Inflammatory macrophage (primary cell): ENCODE measurements around the gene NUBPL.
"Not testable (repeated sequence)": the region's sequence is repeated elsewhere in the genome, so short reads cannot be mapped to it uniquely, and the experiment has no call there.

ENCODE experiments used
- DNase-seq, 2 donors: peaks; one replicate each; pipeline ENCODE4 v3.0.0-alpha.2; 2020 to 2022

The NUBPL gene

GRCh38 chr14:31746326-31746725, 185.1 kb downstream of the NUBPL start:
- no peak for DNase-seq

GRCh38 chr14:31749275-31749674, 188.1 kb downstream of the NUBPL start:
- DNase-seq = no peak

- DNase-seq = not testable (repeated sequence)
These were observed 189.8 kb downstream of the NUBPL start for GRCh38 chr14:31751047-31751446.

GRCh38 chr14:31752867-31753661, 191.9 kb downstream of the NUBPL start:
- DNase-seq = peak in 1 of 2 donors; percentile 8

GRCh38 chr14:31758941-31759340, 197.7 kb downstream of the NUBPL start:
- DNase-seq = no peak

GRCh38 chr14:31760277-31760676, 199.1 kb downstream of the NUBPL start:
- DNase-seq = no peak

- DNase-seq = no peak
These were observed 200.1 kb downstream of the NUBPL start for GRCh38 chr14:31761325-31761724.

- DNase-seq = no peak
These were observed 201.8 kb downstream of the NUBPL start for GRCh38 chr14:31763041-31763440.

GRCh38 chr14:31766315-31766892, 205.2 kb downstream of the NUBPL start:
- DNase-seq = no peak

- DNase-seq = no peak
These were observed 207.2 kb downstream of the NUBPL start for GRCh38 chr14:31768355-31768754.

GRCh38 chr14:31770271-31770670, 209.1 kb downstream of the NUBPL start:
- DNase-seq = peak; percentile 89 to 94

- no peak for DNase-seq
These were observed 213.4 kb downstream of the NUBPL start for GRCh38 chr14:31774567-31774966.

- DNase-seq = no peak
These were observed 216.1 kb downstream of the NUBPL start for GRCh38 chr14:31777312-31777711.

GRCh38 chr14:31781578-31781977, 220.4 kb downstream of the NUBPL start:
- no peak for DNase-seq

- DNase-seq = no peak
These were observed 224.4 kb downstream of the NUBPL start for GRCh38 chr14:31785574-31785973.

- DNase-seq = peak in 1 of 2 donors; percentile 17
These were observed 226.2 kb downstream of the NUBPL start for GRCh38 chr14:31787377-31787776.

GRCh38 chr14:31788340-31788739, 227.1 kb downstream of the NUBPL start:
- no peak for DNase-seq

- DNase-seq = no peak
These were observed 231.5 kb downstream of the NUBPL start for GRCh38 chr14:31792726-31793125.

- DNase-seq = not testable (repeated sequence)
These were observed 236.7 kb downstream of the NUBPL start for GRCh38 chr14:31797946-31798345.

- DNase-seq = no peak
These were observed 241.6 kb downstream of the NUBPL start for GRCh38 chr14:31802838-31803237.

GRCh38 chr14:31806249-31806648, 245.0 kb downstream of the NUBPL start:
- DNase-seq = no peak

GRCh38 chr14:31811693-31812628, 250.8 kb downstream of the NUBPL start:
- DNase-seq = not testable (repeated sequence)
